Measurements from ENCODE around the gene SYT8. TPM values are rescaled to one million over a fixed set of nuclear protein-coding genes. Genes with fewer than 3 reads are reported as not detected.

The SYT8 gene
- total RNA-seq, 1 experiment from 2014 or later: 308 TPM

- Mint-ChIP-seq H3K4me3 (ENCODE audit: unreplicated experiment) (no peak overlapping the region), H3K4me1 (ENCODE audit: insufficient read depth, unreplicated experiment) (peaks cover 7% of the 10 kb centered on the region), H3K27me3 (ENCODE audit: insufficient read depth, unreplicated experiment) (peaks cover 23% of the 10 kb centered on the region), H3K9me3 (ENCODE audit: unreplicated experiment) (no peaks in the 10 kb centered on the region), H3K27ac (ENCODE audit: low read depth, unreplicated experiment) (no peak overlapping the region), H3K36me3 (ENCODE audit: insufficient read depth, unreplicated experiment) (no peaks in the 10 kb centered on the region)
- DNase-seq (ENCODE audit: unreplicated experiment): no peak
- TF ChIP-seq CTCF (IDR thresholded peaks at IDR 0.05; ENCODE audit: unreplicated experiment): no peak
- no TSS peak for BruUV-seq (replicated peaks)
- CTCF ChIA-PET: interaction anchor here (1.6 kb wide), 1 partner anchor 41 kb away, joined by 5 read pairs; no protein-coding TSS in a partner anchor
- POLR2A ChIA-PET: interaction anchor here (0.7 kb wide), 2 partner anchors 11 to 41 kb away, joined by 3 read pairs; no protein-coding TSS in a partner anchor
- intact Hi-C loops (cut with micrococcal nuclease): no loop called here
These were observed 42.9 kb upstream of the SYT8 start for GRCh38 chr11:1791912-1792311.

GRCh38 chr11:1792461-1792860 lies 42.3 kb upstream of the SYT8 start:
- Mint-ChIP-seq H3K4me3 (ENCODE audit: unreplicated experiment) (no peak overlapping the region), H3K9me3 (ENCODE audit: unreplicated experiment) (no peaks in the 10 kb centered on the region), H3K36me3 (ENCODE audit: insufficient read depth, unreplicated experiment) (no peaks in the 10 kb centered on the region), H3K4me1 (ENCODE audit: insufficient read depth, unreplicated experiment) (peaks cover 7% of the 10 kb centered on the region), H3K27me3 (ENCODE audit: insufficient read depth, unreplicated experiment) (peaks cover 23% of the 10 kb centered on the region), H3K27ac (ENCODE audit: low read depth, unreplicated experiment) (no peak overlapping the region)
- no TSS peak for BruUV-seq (replicated peaks)
- no peak for DNase-seq (ENCODE audit: unreplicated experiment)
- CTCF ChIA-PET: interaction anchor here (1.6 kb wide), 1 partner anchor 40 kb away, joined by 5 read pairs; no protein-coding TSS in a partner anchor
- intact Hi-C loops (cut with micrococcal nuclease): no loop called here
- POLR2A ChIA-PET: no interaction called here
- TF ChIP-seq CTCF (IDR thresholded peaks at IDR 0.05; ENCODE audit: unreplicated experiment): no peak

DNA sequence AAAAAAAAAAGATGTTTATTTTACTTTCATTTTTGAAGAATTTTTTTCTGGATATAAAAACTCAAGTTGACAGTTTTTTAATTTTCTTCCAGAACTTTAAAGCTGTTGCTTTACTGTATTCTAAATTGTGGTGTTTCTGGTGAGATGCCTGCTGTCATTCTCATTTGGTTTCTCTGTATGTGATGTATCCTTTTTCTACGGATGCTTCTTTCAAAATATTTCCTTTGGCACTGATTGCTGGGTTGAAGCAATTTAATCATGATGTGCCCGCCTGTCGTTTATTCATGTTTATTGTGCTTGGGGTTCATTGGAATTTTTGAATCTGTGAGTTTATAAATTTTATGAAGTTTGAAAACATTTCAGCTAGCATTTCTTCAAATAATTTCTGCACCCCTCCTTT lies 41.7 kb upstream of the SYT8 start:
- BruUV-seq (replicated peaks): no TSS peak
- no peaks in the 10 kb centered on the region for H3K36me3 Mint-ChIP-seq (ENCODE audit: insufficient read depth, unreplicated experiment)
- no peak overlapping the region for H3K4me3 Mint-ChIP-seq (ENCODE audit: unreplicated experiment)
- ChIA-PET POLR2A (interaction anchor here (0.8 kb wide), 1 partner anchor 13 kb away, joined by 4 read pairs; no protein-coding TSS in a partner anchor), CTCF (interaction anchor here (0.6 to 1.6 kb wide), 3 partner anchors 37 to 78 kb away, joined by 3 to 5 read pairs (median 4); no protein-coding TSS in a partner anchor)
- no peak for TF ChIP-seq CTCF (IDR thresholded peaks at IDR 0.05; ENCODE audit: unreplicated experiment)
- intact Hi-C loops (cut with micrococcal nuclease): no loop called here
- DNase-seq (ENCODE audit: unreplicated experiment): no peak
- H3K9me3 Mint-ChIP-seq (ENCODE audit: unreplicated experiment): no peaks in the 10 kb centered on the region
- peaks cover 7% of the 10 kb centered on the region for H3K4me1 Mint-ChIP-seq (ENCODE audit: insufficient read depth, unreplicated experiment)
- H3K27ac Mint-ChIP-seq (ENCODE audit: low read depth, unreplicated experiment): no peak overlapping the region
- peaks cover 23% of the 10 kb centered on the region for H3K27me3 Mint-ChIP-seq (ENCODE audit: insufficient read depth, unreplicated experiment)

GRCh38 chr11:1796413-1797011 lies 38.3 kb upstream of the SYT8 start:
- Mint-ChIP-seq H3K27ac (ENCODE audit: low read depth, unreplicated experiment) (no peak overlapping the region), H3K27me3 (ENCODE audit: insufficient read depth, unreplicated experiment) (peaks cover 13% of the 10 kb centered on the region)

More at GRCh38 chr11:1796413-1797011, 38.3 kb upstream of the SYT8 start:
- no peak for TF ChIP-seq CTCF (IDR thresholded peaks at IDR 0.05; ENCODE audit: unreplicated experiment)
- intact Hi-C loops (cut with micrococcal nuclease): no loop called here
- ChIA-PET CTCF (interaction anchor here (0.5 to 1.0 kb wide), 4 partner anchors 11 to 1109 kb away, joined by 3 to 4 read pairs (median 3); no protein-coding TSS in a partner anchor), POLR2A (interaction anchor here (0.7 kb wide), 1 partner anchor 24 kb away, joined by 3 read pairs; no protein-coding TSS in a partner anchor)
- Mint-ChIP-seq H3K4me1 (ENCODE audit: insufficient read depth, unreplicated experiment) (peaks cover 7% of the 10 kb centered on the region), H3K4me3 (ENCODE audit: unreplicated experiment) (no peak overlapping the region), H3K36me3 (ENCODE audit: insufficient read depth, unreplicated experiment) (no peaks in the 10 kb centered on the region), H3K9me3 (ENCODE audit: unreplicated experiment) (no peaks in the 10 kb centered on the region)
- no peak for DNase-seq (ENCODE audit: unreplicated experiment)
- no TSS peak for BruUV-seq (replicated peaks)

All from MCF 10A (cell line).